ENCODE results near the gene WSCD2.

WSCD2 gene

DNA sequence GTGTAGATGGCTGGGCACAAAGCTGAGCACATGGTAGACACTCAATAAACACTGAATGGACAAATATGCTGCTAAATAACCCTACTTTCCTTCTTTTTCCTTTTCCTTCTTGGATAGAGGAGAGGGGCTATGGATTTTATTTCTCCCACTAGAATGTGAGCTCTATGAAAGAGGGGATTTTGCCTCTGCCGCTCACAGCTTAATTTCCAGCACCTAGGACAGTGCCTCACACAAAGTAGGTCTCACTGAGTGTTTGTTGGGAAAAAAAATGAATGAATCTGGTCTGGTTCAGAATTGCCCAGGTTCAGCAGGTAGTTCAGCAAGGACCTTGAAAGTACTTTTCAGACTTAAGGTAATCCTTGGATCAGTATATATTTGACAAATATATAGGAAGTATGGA is 65.5 kb downstream of the WSCD2 start:
- Mint-ChIP-seq H3K36me3 (no peaks in the 10 kb centered on the region), H3K9me3 (no peaks in the 10 kb centered on the region), H3K27ac (no peak overlapping the region), H3K4me3 (no peak overlapping the region), H3K27me3 (no peaks in the 10 kb centered on the region), H3K4me1 (no peaks in the 10 kb centered on the region)
- CTCF ChIA-PET: interaction anchor here (0.7 to 1.6 kb wide), 5 partner anchors 18 to 519 kb away, joined by 3 to 4 read pairs (median 3); no protein-coding TSS in a partner anchor
- no peak for DNase-seq

DNA sequence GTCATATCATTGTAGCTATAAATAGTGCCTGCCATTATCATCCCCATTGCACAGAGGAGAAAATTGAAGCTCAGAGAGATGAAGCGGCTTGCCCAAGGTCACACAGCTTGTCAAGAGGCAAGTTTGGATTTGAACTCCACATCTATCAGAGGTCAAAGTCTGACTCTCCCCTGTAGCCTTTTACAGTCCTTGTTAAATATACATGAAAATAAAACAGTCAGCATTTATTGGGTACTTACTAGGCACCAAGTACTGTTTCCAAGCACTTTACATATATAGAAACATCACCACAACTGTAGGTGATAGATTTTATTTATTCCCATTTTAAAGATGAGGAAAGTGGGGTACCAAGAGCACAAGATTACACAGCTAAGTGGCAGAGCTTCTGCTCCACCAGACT is 67.2 kb downstream of the WSCD2 start:
- H3K27me3 Mint-ChIP-seq: peaks cover 3% of the 10 kb centered on the region
- H3K9me3 Mint-ChIP-seq: no peaks in the 10 kb centered on the region
- CTCF ChIA-PET: interaction anchor here (0.7 to 1.1 kb wide), 2 partner anchors 15 to 1596 kb away, joined by 3 to 4 read pairs; no protein-coding TSS in a partner anchor

DNA sequence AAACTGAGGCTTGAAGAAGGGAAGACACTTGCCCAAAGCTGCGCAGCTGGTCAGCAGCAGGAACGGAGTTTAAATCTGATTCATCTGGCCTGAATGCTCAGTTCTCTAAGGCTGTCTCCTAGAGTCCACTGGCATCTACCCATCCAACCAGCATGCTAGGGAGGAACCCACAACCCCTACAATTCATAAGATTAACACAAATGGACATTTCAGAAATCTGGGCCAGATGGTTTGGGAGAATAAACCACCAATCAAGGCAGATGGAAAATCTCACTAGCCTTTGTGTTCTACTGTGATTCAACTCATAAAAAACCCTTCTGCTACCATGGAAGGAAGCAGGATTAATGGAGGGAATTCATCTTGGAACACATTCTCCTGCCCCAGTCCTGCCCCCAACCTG is 67.8 kb downstream of the WSCD2 start:
- no peak overlapping the region for H3K4me3 Mint-ChIP-seq
- no peaks in the 10 kb centered on the region for H3K9me3 Mint-ChIP-seq
- H3K4me1 Mint-ChIP-seq: no peaks in the 10 kb centered on the region
- DNase-seq: no peak
- H3K27me3 Mint-ChIP-seq: peaks cover 3% of the 10 kb centered on the region
- CTCF ChIA-PET: interaction anchor here (1.1 kb wide), 1 partner anchor 14 kb away, joined by 4 read pairs; no protein-coding TSS in a partner anchor
- no peaks in the 10 kb centered on the region for H3K36me3 Mint-ChIP-seq
- H3K27ac Mint-ChIP-seq: no peak overlapping the region

More for the DNA sequence above, 67.2 kb downstream of the WSCD2 start:
- Mint-ChIP-seq H3K36me3 (no peaks in the 10 kb centered on the region), H3K27ac (no peak overlapping the region), H3K4me3 (no peak overlapping the region), H3K4me1 (no peaks in the 10 kb centered on the region)
- no peak for DNase-seq

DNA sequence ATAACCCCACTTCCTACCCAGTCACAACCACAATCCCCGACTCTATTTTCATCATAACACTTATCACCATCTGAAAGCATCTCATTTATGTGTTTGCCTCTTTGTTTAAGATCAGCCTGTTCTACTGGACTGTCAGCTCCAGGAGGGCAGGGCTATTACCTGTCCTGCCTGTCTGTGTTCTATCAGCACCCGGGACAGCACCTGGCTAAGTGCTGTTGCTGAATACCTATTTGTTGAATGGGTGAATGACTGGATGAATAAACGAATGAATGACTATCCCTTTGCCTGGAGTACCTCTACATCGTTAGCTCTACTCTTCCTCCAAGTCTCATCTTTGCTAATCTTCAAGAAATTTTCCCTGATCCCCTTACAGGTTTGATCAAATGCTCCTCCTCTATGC is 69.0 kb downstream of the WSCD2 start:
- Mint-ChIP-seq H3K4me1 (no peaks in the 10 kb centered on the region), H3K36me3 (no peaks in the 10 kb centered on the region), H3K27ac (no peak overlapping the region), H3K4me3 (no peak overlapping the region), H3K27me3 (peaks cover 3% of the 10 kb centered on the region), H3K9me3 (no peaks in the 10 kb centered on the region)
- DNase-seq: no peak
- CTCF ChIA-PET: no interaction called here

DNA sequence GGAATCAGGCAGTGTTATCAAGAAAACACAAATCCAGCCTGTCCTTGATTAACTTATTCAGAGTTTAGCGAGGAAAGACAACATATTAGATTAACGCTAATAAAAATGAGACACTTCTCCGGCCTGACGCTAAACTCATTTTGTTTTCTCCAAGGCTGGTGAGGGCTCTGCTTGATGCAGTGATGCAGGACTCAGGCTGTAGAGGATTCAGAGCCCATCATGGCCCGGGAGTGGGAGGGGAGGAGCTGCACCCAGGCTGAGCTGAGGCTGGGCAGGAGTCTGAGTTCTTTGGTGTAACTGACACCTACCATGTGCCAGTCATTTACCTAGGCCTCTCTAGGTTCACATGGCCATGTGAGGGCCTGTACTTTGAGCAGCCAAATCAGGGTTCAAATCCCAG is 70.0 kb downstream of the WSCD2 start:
- no peak overlapping the region for H3K27ac Mint-ChIP-seq
- H3K4me1 Mint-ChIP-seq: no peaks in the 10 kb centered on the region
- H3K27me3 Mint-ChIP-seq: peaks cover 4% of the 10 kb centered on the region
- H3K4me3 Mint-ChIP-seq: no peak overlapping the region
- CTCF ChIA-PET: no interaction called here
- no peaks in the 10 kb centered on the region for H3K9me3 Mint-ChIP-seq
- no peak for DNase-seq
- H3K36me3 Mint-ChIP-seq: no peaks in the 10 kb centered on the region

DNA sequence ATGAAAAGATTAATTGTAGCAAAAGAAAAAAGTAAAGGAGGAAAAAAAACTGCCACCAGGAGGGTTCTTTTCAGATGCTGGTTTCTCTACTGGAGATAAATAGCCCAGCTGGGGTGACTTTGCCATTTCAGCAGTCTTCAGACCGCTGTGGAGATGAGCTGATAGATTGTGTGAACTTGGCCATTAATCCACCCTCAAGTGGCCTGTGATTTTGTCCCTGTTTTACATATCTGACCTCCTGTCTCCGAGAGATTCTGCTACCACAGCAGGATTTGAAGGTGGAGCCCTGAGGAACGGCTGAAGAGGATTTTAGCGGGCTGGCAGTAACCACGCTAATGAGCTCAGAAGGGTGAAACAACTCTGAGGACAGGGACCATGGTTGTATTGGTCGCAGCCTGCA is 72.7 kb downstream of the WSCD2 start:
- no peak overlapping the region for H3K27ac Mint-ChIP-seq
- no peak overlapping the region for H3K4me3 Mint-ChIP-seq
- H3K36me3 Mint-ChIP-seq: no peaks in the 10 kb centered on the region
- H3K4me1 Mint-ChIP-seq: no peaks in the 10 kb centered on the region
- no peaks in the 10 kb centered on the region for H3K9me3 Mint-ChIP-seq
- H3K27me3 Mint-ChIP-seq: peaks cover 7% of the 10 kb centered on the region
- no peak for DNase-seq
- CTCF ChIA-PET: interaction anchor here (1.3 kb wide), 1 partner anchor 9 kb away, joined by 3 read pairs; no protein-coding TSS in a partner anchor

DNA sequence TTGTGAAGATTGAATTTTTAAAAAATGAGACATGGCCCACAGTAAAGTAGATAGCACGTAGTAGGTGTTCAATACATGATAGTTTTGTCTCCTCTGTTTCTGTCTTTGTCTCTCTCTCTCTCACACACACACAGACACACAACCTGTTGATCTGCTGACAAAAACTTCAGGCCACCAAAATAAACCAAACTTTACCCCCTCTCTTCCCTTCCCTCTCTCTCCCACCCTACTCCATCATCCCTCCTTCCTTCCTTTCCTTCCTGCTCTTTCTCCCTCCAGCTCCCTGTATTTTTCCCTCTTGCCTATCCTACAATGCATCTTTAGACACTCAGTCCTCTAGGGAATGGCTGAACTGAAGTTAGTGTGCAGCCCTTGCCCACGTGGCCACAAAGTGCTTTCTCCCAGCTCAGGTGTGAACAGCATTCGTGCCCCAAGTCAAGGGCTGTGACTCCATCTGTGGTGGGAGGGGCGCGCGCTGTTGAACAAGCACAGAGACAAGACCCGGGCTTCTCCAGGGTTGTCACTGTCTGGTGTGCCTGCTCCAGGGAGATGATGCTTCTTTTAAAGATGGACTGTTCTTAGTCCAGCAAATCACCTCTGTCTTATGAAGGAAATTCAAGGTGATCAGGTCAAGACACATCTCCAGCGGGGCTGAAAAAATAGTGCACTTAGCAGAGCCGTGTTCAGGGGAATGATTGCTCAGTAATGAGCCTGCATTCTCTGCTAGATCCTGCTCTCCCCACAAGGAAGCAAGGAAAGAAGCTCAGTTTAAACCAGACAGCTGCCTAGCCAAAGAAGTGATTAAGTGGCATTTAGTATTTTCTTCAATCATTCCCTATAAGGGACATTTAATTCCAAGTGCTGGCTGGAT is 75.3 kb downstream of the WSCD2 start:
- Mint-ChIP-seq H3K27ac (no peak overlapping the region), H3K27me3 (peaks cover 7% of the 10 kb centered on the region), H3K4me1 (no peaks in the 10 kb centered on the region), H3K4me3 (no peak overlapping the region), H3K9me3 (no peaks in the 10 kb centered on the region), H3K36me3 (no peaks in the 10 kb centered on the region)
- no peak for DNase-seq
- CTCF ChIA-PET: no interaction called here

DNA sequence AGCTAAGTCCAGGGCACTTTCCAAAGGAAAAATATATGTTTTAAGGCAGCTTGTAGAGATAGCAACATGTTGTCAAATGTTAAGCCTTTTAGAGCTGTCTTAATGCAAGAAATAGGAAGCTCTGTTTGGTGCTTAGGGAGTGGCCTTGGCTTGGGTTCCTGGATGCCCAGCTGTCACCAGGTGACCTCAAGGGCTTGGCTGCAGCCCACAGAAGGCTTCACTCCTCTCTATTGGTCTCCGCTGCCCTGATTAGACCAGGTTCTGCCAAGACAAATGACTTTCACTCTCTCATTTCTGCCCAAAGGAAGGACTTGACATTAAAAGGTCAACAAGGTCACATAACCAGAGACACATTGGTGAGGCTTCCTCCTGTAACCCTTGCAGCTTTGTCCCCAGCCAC is 76.8 kb downstream of the WSCD2 start:
- DNase-seq: no peak
- no peaks in the 10 kb centered on the region for H3K36me3 Mint-ChIP-seq
- CTCF ChIA-PET: no interaction called here
- no peaks in the 10 kb centered on the region for H3K9me3 Mint-ChIP-seq
- no peak overlapping the region for H3K27ac Mint-ChIP-seq
- no peaks in the 10 kb centered on the region for H3K4me1 Mint-ChIP-seq
- H3K27me3 Mint-ChIP-seq: peaks cover 11% of the 10 kb centered on the region
- no peak overlapping the region for H3K4me3 Mint-ChIP-seq

DNA sequence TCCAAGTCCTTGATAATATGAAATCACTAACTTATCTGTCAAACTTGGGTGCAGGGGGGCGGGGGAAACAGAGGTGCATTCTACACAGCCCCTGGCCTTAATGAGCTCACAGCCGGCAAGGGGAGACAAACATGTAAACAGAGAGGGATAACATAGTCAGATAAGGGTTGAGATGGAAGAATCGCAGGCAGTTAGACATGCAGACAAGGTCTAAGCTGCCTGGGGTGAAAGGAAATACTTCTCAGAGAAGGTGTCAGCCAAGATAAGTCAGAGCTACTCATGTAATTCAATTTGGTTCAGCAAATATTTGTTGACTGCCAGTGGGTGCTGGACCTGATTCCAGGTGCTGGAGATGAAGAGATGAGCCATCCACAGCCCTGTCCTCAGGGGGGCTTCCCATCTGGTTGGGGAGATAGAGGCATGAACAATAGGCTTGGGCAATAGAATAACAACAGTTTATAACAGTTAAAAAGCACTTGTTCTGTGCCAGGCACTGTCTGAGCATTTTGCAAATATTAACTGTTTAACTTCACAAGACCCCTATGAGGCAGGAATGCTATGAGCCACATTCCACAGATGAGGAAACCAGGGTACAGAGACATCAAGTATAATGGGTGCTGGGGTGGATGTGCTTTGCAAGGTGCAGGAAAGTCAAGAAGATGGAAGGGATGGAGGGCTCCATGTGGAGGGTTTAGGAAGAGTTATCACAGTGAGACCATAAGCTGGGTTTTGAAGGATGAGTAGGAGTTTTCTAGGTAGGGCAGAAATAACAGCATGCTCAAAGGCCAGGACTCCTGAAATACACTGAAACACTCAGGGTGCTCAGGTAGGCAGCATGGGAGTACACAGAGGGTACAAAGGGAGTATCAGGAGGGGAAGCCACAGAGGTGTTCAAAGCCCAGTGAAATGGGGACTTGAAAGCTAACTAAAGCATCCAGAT is 79.0 kb downstream of the WSCD2 start:
- no peaks in the 10 kb centered on the region for H3K36me3 Mint-ChIP-seq

DNA sequence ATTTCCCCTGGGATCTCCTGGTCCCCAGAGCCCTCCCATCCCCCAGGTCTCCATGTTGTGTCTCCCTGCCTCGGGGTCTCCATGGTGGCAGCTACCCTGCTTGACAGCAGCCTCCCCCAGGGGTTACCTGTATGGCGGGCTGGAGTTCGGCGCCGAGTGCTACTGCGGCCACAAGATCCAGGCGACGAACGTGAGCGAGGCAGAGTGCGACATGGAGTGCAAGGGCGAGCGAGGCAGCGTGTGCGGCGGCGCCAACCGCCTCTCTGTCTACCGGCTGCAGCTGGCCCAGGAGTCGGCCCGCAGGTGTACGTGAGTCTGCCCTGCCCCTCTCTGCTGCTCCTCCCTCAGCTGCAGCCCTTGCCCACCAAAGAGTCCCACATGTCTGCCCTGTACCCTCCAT is 80.9 kb downstream of the WSCD2 start:
- Mint-ChIP-seq H3K9me3 (no peaks in the 10 kb centered on the region), H3K27ac (no peak overlapping the region), H3K27me3 (peaks cover 3% of the 10 kb centered on the region), H3K4me3 (no peak overlapping the region), H3K36me3 (no peaks in the 10 kb centered on the region), H3K4me1 (no peaks in the 10 kb centered on the region)
- no peak for DNase-seq
- CTCF ChIA-PET: no interaction called here

More for the DNA sequence above, 79.0 kb downstream of the WSCD2 start:
- H3K27ac Mint-ChIP-seq: no peak overlapping the region
- CTCF ChIA-PET: interaction anchor here (0.6 kb wide), 1 partner anchor 119 kb away, joined by 3 read pairs; no protein-coding TSS in a partner anchor
- H3K4me1 Mint-ChIP-seq: no peaks in the 10 kb centered on the region
- H3K4me3 Mint-ChIP-seq: no peak overlapping the region
- H3K27me3 Mint-ChIP-seq: peaks cover 8% of the 10 kb centered on the region
- no peak for DNase-seq
- no peaks in the 10 kb centered on the region for H3K9me3 Mint-ChIP-seq

DNA sequence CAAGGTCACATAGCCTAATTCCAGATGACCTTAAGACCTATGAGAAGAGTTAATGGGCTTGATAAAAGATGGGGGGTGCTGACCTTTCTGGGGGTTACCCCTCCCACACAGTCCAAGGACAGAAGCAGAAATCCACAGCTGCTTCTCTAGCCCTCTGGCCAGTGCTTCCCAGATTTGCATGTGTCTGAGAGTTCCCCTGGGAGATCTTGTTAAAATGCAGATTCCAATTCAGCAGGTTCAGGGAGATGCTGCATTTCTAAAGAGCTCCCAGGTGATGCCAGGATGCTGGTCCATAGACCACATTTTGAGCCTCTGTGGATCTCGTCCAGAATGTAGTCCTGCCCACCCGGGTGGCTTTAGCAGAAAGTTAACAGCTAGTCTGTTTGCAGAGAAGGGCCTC is 82.1 kb downstream of the WSCD2 start:
- Mint-ChIP-seq H3K27ac (no peak overlapping the region), H3K9me3 (no peaks in the 10 kb centered on the region), H3K4me1 (no peaks in the 10 kb centered on the region), H3K27me3 (peaks cover 3% of the 10 kb centered on the region), H3K36me3 (no peaks in the 10 kb centered on the region), H3K4me3 (no peak overlapping the region)
- CTCF ChIA-PET: interaction anchor here (1.0 kb wide), 1 partner anchor 14 kb away, joined by 4 read pairs; no protein-coding TSS in a partner anchor
- DNase-seq: no peak

DNA sequence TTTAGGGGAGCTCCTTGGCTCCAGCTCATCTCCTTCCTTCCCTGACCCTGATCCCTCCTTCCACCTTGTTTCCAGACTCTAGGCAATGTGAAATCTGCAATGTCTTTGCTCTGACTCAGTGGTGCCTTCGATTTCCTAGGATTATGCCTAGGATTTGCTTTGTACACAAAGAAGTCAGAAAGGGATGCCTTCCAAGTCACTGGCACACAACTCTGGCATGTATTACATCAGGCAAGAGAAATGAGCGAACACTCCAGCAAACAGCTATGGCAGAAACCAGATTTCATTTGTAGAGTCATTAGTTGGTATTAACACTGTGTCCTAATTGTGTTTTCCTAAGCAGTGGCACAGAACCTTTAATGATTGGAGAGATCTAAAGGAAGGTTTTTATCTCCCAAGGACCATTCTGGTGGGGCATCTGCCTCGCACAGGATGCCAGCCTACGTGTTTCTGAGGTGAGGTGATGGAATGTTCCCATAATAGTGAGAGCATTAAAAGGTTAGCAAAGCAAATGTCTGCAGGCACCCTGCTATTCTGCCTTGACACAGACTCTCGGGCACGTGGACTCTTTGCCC is 84.9 kb downstream of the WSCD2 start:
- no peak overlapping the region for H3K27ac Mint-ChIP-seq

DNA sequence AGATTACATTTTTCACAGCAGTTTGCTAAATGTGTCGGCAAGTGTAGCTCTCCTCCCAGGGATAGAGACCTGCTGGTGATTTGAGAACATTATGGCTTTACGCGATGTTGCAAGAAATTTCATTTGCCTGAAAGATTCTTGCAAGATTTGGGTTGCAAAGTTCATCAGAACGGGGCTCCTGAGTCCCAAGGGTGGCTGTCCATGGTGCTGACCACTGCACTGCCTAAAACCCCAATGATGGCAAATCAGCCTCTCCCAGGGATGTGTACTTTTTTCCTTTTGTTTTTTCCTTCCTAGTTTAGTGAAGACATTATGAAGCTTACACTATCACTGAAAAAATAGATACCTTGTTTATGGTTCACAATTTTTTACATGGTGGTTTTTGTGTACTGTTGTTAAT is 85.4 kb downstream of the WSCD2 start:
- no peaks in the 10 kb centered on the region for H3K4me1 Mint-ChIP-seq
- peak; percentile 56 for DNase-seq
- no peak overlapping the region for H3K27ac Mint-ChIP-seq
- CTCF ChIA-PET: interaction anchor here (1.5 kb wide), 1 partner anchor 23 kb away, joined by 3 read pairs; no protein-coding TSS in a partner anchor
- H3K36me3 Mint-ChIP-seq: no peaks in the 10 kb centered on the region
- H3K4me3 Mint-ChIP-seq: no peak overlapping the region
- peaks cover 3% of the 10 kb centered on the region for H3K27me3 Mint-ChIP-seq
- no peaks in the 10 kb centered on the region for H3K9me3 Mint-ChIP-seq

More for the DNA sequence above, 84.9 kb downstream of the WSCD2 start:
- CTCF ChIA-PET: interaction anchor here (1.5 to 1.6 kb wide), 2 partner anchors 19 to 24 kb away, joined by 3 to 4 read pairs; no protein-coding TSS in a partner anchor
- Mint-ChIP-seq H3K27me3 (peaks cover 3% of the 10 kb centered on the region), H3K4me3 (no peak overlapping the region), H3K36me3 (no peaks in the 10 kb centered on the region), H3K4me1 (no peaks in the 10 kb centered on the region), H3K9me3 (no peaks in the 10 kb centered on the region)
- no peak for DNase-seq

DNA sequence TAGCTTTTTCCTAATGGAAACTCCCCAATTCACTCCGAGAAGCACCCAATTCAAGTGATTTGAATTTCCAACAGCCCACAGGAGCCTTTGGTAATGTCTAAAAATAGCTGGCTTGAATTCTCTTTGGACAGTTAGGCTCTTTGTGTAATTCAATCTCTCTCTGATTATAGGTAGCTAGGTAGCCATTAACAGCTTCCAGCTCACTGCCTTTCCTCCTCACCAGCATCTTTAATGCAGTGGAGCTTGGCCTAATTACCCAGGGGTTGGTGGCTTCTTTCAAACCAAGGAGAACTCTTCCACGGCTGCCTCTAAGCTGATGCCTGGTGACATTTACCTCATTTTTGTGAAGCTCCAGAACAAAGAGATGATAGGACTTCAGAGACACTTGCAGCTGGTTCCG is 86.4 kb downstream of the WSCD2 start:
- CTCF ChIA-PET: interaction anchor here (1.5 kb wide), 1 partner anchor 22 kb away, joined by 3 read pairs; no protein-coding TSS in a partner anchor
- Mint-ChIP-seq H3K4me1 (no peaks in the 10 kb centered on the region), H3K4me3 (no peak overlapping the region), H3K27ac (no peak overlapping the region), H3K36me3 (no peaks in the 10 kb centered on the region), H3K9me3 (no peaks in the 10 kb centered on the region), H3K27me3 (no peaks in the 10 kb centered on the region)
- no peak for DNase-seq
